Ishikawa (cell line): ENCODE results near the gene L3MBTL1.

Experiments
- RAD21 ChIP-seq: IDR thresholded peaks from 2 replicates; pipeline ENCODE4 v1.6.1; 2012; ENCODE audit warnings: low read depth
- REST ChIP-seq: IDR thresholded peaks from 2 replicates; pipeline ENCODE4 v1.6.1; 2012; ENCODE audit warnings: low read depth, mild to moderate bottlenecking
- TCF12 ChIP-seq: IDR thresholded peaks from 2 replicates; pipeline ENCODE4 v1.6.1; 2012; ENCODE audit warnings: low read depth

GRCh38 chr20:43590036-43590391 is 82.5 kb downstream of the L3MBTL1 start:
- no peak for TF ChIP-seq REST
- TF ChIP-seq RAD21: no peak
- TF ChIP-seq TCF12: no peak
